Activated CD4-positive, alpha-beta T cell treated with anti-CD3 and anti-CD28 coated beads for 24 hours (primary cell): ENCODE results near the gene DLL3.

Source experiments
- DNase-seq, 2 donors: peaks; one replicate each; pipeline ENCODE4 v3.0.0-alpha.2; 2020; ENCODE audit warnings: low read depth in 2 of 2

DLL3 gene

GRCh38 chr19:39554701-39555311 lies 56.1 kb downstream of the DLL3 start:
- no peak for DNase-seq

GRCh38 chr19:39555883-39556282 lies 57.1 kb downstream of the DLL3 start:
- no peak for DNase-seq
